Fibroblast of lung (primary cell): ENCODE measurements around the gene ATXN7L1. TPM values are rescaled to one million over a fixed set of nuclear protein-coding genes. Genes with fewer than 3 reads are reported as not detected.

Source experiments
- DNase-seq, 2 donors: peaks; one replicate each; pipeline versions ENCODE4 v3.0.0 to v3.0.0-alpha.2; 2010; ENCODE audit warnings: low read depth in 2 of 2
- H2AFZ ChIP-seq: 2 replicates; pipeline ENCODE4 v1.5.1; 2012; ENCODE audit warnings: low read length, control low read depth, inconsistent platforms
- H3K27ac ChIP-seq: 2 replicates; pipeline ENCODE4 v1.5.1; 2011; ENCODE audit warnings: low read length, control low read depth; ENCODE audit not compliant: insufficient read depth
- H3K27me3 ChIP-seq: 2 replicates; pipeline ENCODE4 v1.5.1; 2011; ENCODE audit warnings: mild to moderate bottlenecking, low read length; ENCODE audit not compliant: control insufficient read depth, insufficient read depth
- H3K36me3 ChIP-seq: 2 replicates; pipeline ENCODE4 v1.5.1; 2011; ENCODE audit warnings: low read length; ENCODE audit not compliant: control insufficient read depth, insufficient read depth
- H3K4me1 ChIP-seq: 2 replicates; pipeline ENCODE4 v1.5.1; 2011; ENCODE audit warnings: low read length; ENCODE audit not compliant: control insufficient read depth, insufficient read depth; ENCODE audit errors: extremely low read depth
- H3K4me2 ChIP-seq: 2 replicates; pipeline ENCODE4 v1.5.1; 2011; ENCODE audit warnings: low read length, control low read depth; ENCODE audit not compliant: insufficient read depth; ENCODE audit errors: extremely low read depth
- H3K4me3 ChIP-seq, 4 experiments: fragments of 200-600 bp in 1 of 4; sonication (generic) in 1 of 4; replicated peaks in 1 of 4; 2 replicates each; pipeline ENCODE4 v1.5.1; 2011 to 2016; ENCODE audit warnings: low read length in 4 of 4, low read depth in 3 of 4, mild to moderate bottlenecking in 3 of 4, control low read depth in 2 of 4, inconsistent platforms in 1 of 4, mixed read lengths in 1 of 4; ENCODE audit not compliant: insufficient read depth in 1 of 4; ENCODE audit errors: control extremely low read depth in 1 of 4
- H3K79me2 ChIP-seq: 2 replicates; pipeline ENCODE4 v1.5.1; 2012; ENCODE audit warnings: mild to moderate bottlenecking, low read length, inconsistent platforms; ENCODE audit not compliant: control insufficient read depth, insufficient read depth
- H3K9ac ChIP-seq: 2 replicates; pipeline ENCODE4 v1.5.1; 2011; ENCODE audit warnings: mild to moderate bottlenecking, low read length, control low read depth; ENCODE audit not compliant: insufficient read depth
- H3K9me3 ChIP-seq: 2 replicates; pipeline ENCODE4 v1.5.1; 2012; ENCODE audit warnings: low read depth, low read length; ENCODE audit not compliant: control insufficient read depth, insufficient read depth
- H4K20me1 ChIP-seq: 2 replicates; pipeline ENCODE4 v1.5.1; 2011; ENCODE audit warnings: low read length; ENCODE audit not compliant: control insufficient read depth, insufficient read depth; ENCODE audit errors: extremely low read depth
- CTCF ChIP-seq, 2 donors: IDR thresholded peaks in 1 of 2; conservative IDR thresholded peaks in 1 of 2; 1 replicate in 1 of 2; 2 replicates in 1 of 2; pipeline ENCODE4 v1.5.1; 2011 to 2012; ENCODE audit warnings: low read length in 2 of 2, control low read depth in 1 of 2, inconsistent platforms in 1 of 2, low read depth in 1 of 2, mild to moderate bottlenecking in 1 of 2
- EZH2 ChIP-seq: IDR thresholded peaks from 2 replicates; pipeline ENCODE4 v1.5.1; 2012; ENCODE audit warnings: low read length, control low read depth, mild to moderate bottlenecking; ENCODE audit errors: missing control alignments
- polyA plus RNA-seq, 2 donors: library from polyadenylated mRNA; depleted of rRNA in 1 of 2; stranded (reverse) in 1 of 2; unstranded in 1 of 2; fragments of >200 nt; gene quantifications; 2 replicates each; pipeline ENCODE4 v1.2.1, GENCODE V29; 2011 to 2012; ENCODE audit warnings: missing spikeins in 1 of 2
- total RNA-seq: library from RNA; depleted of rRNA; stranded (reverse); fragments of >200 nt; gene quantifications from 2 replicates; pipeline ENCODE4 v1.2.1, GENCODE V29; 2014

Gene ATXN7L1
- total and polyA plus RNA-seq, 2 donors (not counting 1 experiment from before 2014, with no cell fraction given): 5.1 to 9.4 TPM

GRCh38 chr7:105788356-105788755 lies 88.0 kb downstream of the ATXN7L1 start:
- H2AFZ ChIP-seq: no peak overlapping the region
- H3K4me2 ChIP-seq: no peak overlapping the region
- H3K79me2 ChIP-seq: no peaks in the 10 kb centered on the region
- H3K9ac ChIP-seq: no peak overlapping the region
- no peaks in the 10 kb centered on the region for H3K27me3 ChIP-seq
- H3K4me3 ChIP-seq: no peak overlapping the region
- TF ChIP-seq EZH2 (no peak), CTCF (conservative IDR thresholded peaks at IDR 0.05 in 1 of 2, IDR thresholded peaks at IDR 0.05 in 1 of 2; ENCODE audit: low read depth in 1 of 2, low read length in 2 of 2) (no peak)
- peaks cover under 1% of the 10 kb centered on the region for H3K4me1 ChIP-seq
- H3K9me3 ChIP-seq: no peaks in the 10 kb centered on the region
- no peak overlapping the region for H3K27ac ChIP-seq
- no peaks in the 10 kb centered on the region for H4K20me1 ChIP-seq
- no peaks in the 10 kb centered on the region for H3K36me3 ChIP-seq
- no peak for DNase-seq

GRCh38 chr7:105787793-105788192 lies 88.6 kb downstream of the ATXN7L1 start:
- Histone ChIP-seq H4K20me1 (no peaks in the 10 kb centered on the region), H3K9ac (no peak overlapping the region), H3K27me3 (no peaks in the 10 kb centered on the region), H3K9me3 (no peaks in the 10 kb centered on the region), H2AFZ (no peak overlapping the region), H3K36me3 (no peaks in the 10 kb centered on the region), H3K4me3 (no peak overlapping the region), H3K27ac (no peak overlapping the region), H3K4me2 (no peak overlapping the region), H3K79me2 (no peaks in the 10 kb centered on the region), H3K4me1 (peaks cover 6% of the 10 kb centered on the region)
- no peak for TF ChIP-seq CTCF (conservative IDR thresholded peaks at IDR 0.05 in 1 of 2, IDR thresholded peaks at IDR 0.05 in 1 of 2; ENCODE audit: low read depth in 1 of 2, low read length in 2 of 2)
- TF ChIP-seq EZH2: no peak
- no peak for DNase-seq

GRCh38 chr7:105786520-105787470 lies 89.6 kb downstream of the ATXN7L1 start:
- Histone ChIP-seq H4K20me1 (no peaks in the 10 kb centered on the region), H3K4me2 (no peak overlapping the region), H3K9ac (no peak overlapping the region), H3K27ac (no peak overlapping the region), H2AFZ (no peak overlapping the region), H3K4me1 (peaks cover 9% of the 10 kb centered on the region), H3K36me3 (no peaks in the 10 kb centered on the region), H3K9me3 (no peaks in the 10 kb centered on the region), H3K27me3 (no peaks in the 10 kb centered on the region), H3K4me3 (no peak overlapping the region), H3K79me2 (no peaks in the 10 kb centered on the region)
- no peak for DNase-seq
- TF ChIP-seq EZH2 (no peak), CTCF (conservative IDR thresholded peaks at IDR 0.05 in 1 of 2, IDR thresholded peaks at IDR 0.05 in 1 of 2; ENCODE audit: low read depth in 1 of 2, low read length in 2 of 2) (no peak)
